Chondrocyte (in vitro differentiated cells): ENCODE results near the gene ADSS1. TPM values are rescaled to one million over a fixed set of nuclear protein-coding genes. Genes with fewer than 3 reads are reported as not detected.
A peak's percentile ranks its signal among the peaks of the same experiment; 100 is the strongest.

Source experiments
- DNase-seq: peaks from one replicate; pipeline ENCODE4 v3.0.0; 2021; ENCODE audit warnings: mixed read lengths, low spot score
- H3K27ac Mint-ChIP-seq: one replicate; pipeline ENCODE4 v1.8.0; 2021; ENCODE audit warnings: mild to moderate bottlenecking, moderate library complexity, mixed read lengths; ENCODE audit not compliant: unreplicated experiment
- H3K27me3 Mint-ChIP-seq: 2 replicates; pipeline ENCODE4 v1.8.0; 2021; ENCODE audit warnings: low read depth, mixed read lengths
- H3K36me3 Mint-ChIP-seq: 2 replicates; pipeline ENCODE4 v1.8.0; 2021; ENCODE audit warnings: low read depth, mixed read lengths
- H3K4me1 Mint-ChIP-seq: 2 replicates; pipeline ENCODE4 v1.8.0; 2021; ENCODE audit warnings: low read depth, mild to moderate bottlenecking, mixed read lengths
- H3K4me3 Mint-ChIP-seq: one replicate; pipeline ENCODE4 v1.8.0; 2021; ENCODE audit warnings: mild to moderate bottlenecking, moderate library complexity, mixed read lengths; ENCODE audit not compliant: unreplicated experiment
- H3K9me3 Mint-ChIP-seq: 2 replicates; pipeline ENCODE4 v1.8.0; 2021; ENCODE audit warnings: low read depth, mixed read lengths
- CTCF ChIP-seq: fragments of 200-600 bp; sonication (generic); IDR thresholded peaks from 2 replicates; pipeline ENCODE4 v1.5.0; 2021; ENCODE audit warnings: antibody characterized with exemption, mild to moderate bottlenecking, moderate library complexity
- total RNA-seq: library from RNA; stranded (reverse); gene quantifications from 3 replicates; pipeline ENCODE4 v1.2.1, GENCODE V29; 2021

The ADSS1 gene
- total RNA-seq, 1 donor from 2014 or later = 7.1 TPM

GRCh38 chr14:104691546-104692260, 32.3 kb upstream of the ADSS1 start:
- no peak overlapping the region for H3K27ac Mint-ChIP-seq
- peaks cover 67% of the 10 kb centered on the region for H3K4me1 Mint-ChIP-seq
- no peaks in the 10 kb centered on the region for H3K27me3 Mint-ChIP-seq
- H3K9me3 Mint-ChIP-seq = no peaks in the 10 kb centered on the region
- H3K4me3 Mint-ChIP-seq = peak overlapping the region; percentile 77
- no peak for TF ChIP-seq CTCF
- DNase-seq = no peak
- peaks cover 5% of the 10 kb centered on the region for H3K36me3 Mint-ChIP-seq

GRCh38 chr14:104692261-104692938, 31.6 kb upstream of the ADSS1 start:
- no peak overlapping the region for H3K4me3 Mint-ChIP-seq
- no peaks in the 10 kb centered on the region for H3K9me3 Mint-ChIP-seq
- no peak for TF ChIP-seq CTCF
- DNase-seq = no peak
- peaks cover 68% of the 10 kb centered on the region for H3K4me1 Mint-ChIP-seq
- no peaks in the 10 kb centered on the region for H3K27me3 Mint-ChIP-seq
- H3K27ac Mint-ChIP-seq = no peak overlapping the region
- peaks cover 5% of the 10 kb centered on the region for H3K36me3 Mint-ChIP-seq

- peaks cover 5% of the 10 kb centered on the region for H3K36me3 Mint-ChIP-seq
- peaks cover 68% of the 10 kb centered on the region for H3K4me1 Mint-ChIP-seq
- no peak overlapping the region for H3K4me3 Mint-ChIP-seq
- no peak for TF ChIP-seq CTCF
- H3K27ac Mint-ChIP-seq = no peak overlapping the region
- no peaks in the 10 kb centered on the region for H3K9me3 Mint-ChIP-seq
- DNase-seq = no peak
- H3K27me3 Mint-ChIP-seq = no peaks in the 10 kb centered on the region
Measured at GRCh38 chr14:104692939-104693315, 31.1 kb upstream of the ADSS1 start.

- TF ChIP-seq CTCF = no peak
- H3K27ac Mint-ChIP-seq = no peak overlapping the region
- H3K27me3 Mint-ChIP-seq = no peaks in the 10 kb centered on the region
- H3K36me3 Mint-ChIP-seq = peaks cover 5% of the 10 kb centered on the region
- no peak for DNase-seq
- peak overlapping the region; percentile 41 for H3K4me3 Mint-ChIP-seq
- H3K9me3 Mint-ChIP-seq = no peaks in the 10 kb centered on the region
- H3K4me1 Mint-ChIP-seq = peaks cover 68% of the 10 kb centered on the region
Measured at GRCh38 chr14:104693482-104694431, 30.3 kb upstream of the ADSS1 start.

GRCh38 chr14:104694475-104694950, 29.5 kb upstream of the ADSS1 start:
- DNase-seq = no peak
- no peak for TF ChIP-seq CTCF
- H3K36me3 Mint-ChIP-seq = peaks cover 5% of the 10 kb centered on the region
- H3K27ac Mint-ChIP-seq = peak overlapping the region; percentile 57
- no peaks in the 10 kb centered on the region for H3K27me3 Mint-ChIP-seq
- no peaks in the 10 kb centered on the region for H3K9me3 Mint-ChIP-seq
- H3K4me1 Mint-ChIP-seq = peaks cover 68% of the 10 kb centered on the region
- H3K4me3 Mint-ChIP-seq = peak overlapping the region; percentile 41
